GM19463 (cell line): ENCODE results near the gene E2F4.

Source experiments
- ATAC-seq: cut with Tn5 transposase; IDR thresholded peaks from one replicate; pipeline ENCODE4 v1.9.1; 2021; ENCODE audit warnings: mild to moderate bottlenecking, moderate library complexity; ENCODE audit not compliant: unreplicated experiment

E2F4 gene

GRCh38 chr16:67190041-67190440 lies 1.9 kb upstream of the E2F4 start, which contains the start of gene EXOC3L1:
Gene EXOC3L1 (minus strand): TSS chr16:67190136. CDS start chr16:67189676, 460 bp downstream.
- ATAC-seq: no peak

GRCh38 chr16:67190448-67191399 lies 1.2 kb upstream of the E2F4 start:
- no peak for ATAC-seq

- ATAC-seq: no peak
Observed at GRCh38 chr16:67191411-67191994, 452 bp upstream of the E2F4 start.

- ATAC-seq: no peak
Observed at GRCh38 chr16:67192781-67193361, 916 bp downstream of the E2F4 start.

- no peak for ATAC-seq
Observed at GRCh38 chr16:67193536-67193935, 1.6 kb downstream of the E2F4 start.

- ATAC-seq: no peak
Observed at GRCh38 chr16:67194260-67194659, 2.3 kb downstream of the E2F4 start.

- no peak for ATAC-seq
Observed at GRCh38 chr16:67195676-67196075, 3.7 kb downstream of the E2F4 start.

GRCh38 chr16:67196881-67197280 lies 4.9 kb downstream of the E2F4 start:
- no peak for ATAC-seq

- no peak for ATAC-seq
Observed at GRCh38 chr16:67197704-67198103, 5.7 kb downstream of the E2F4 start.

GRCh38 chr16:67198238-67198734 lies 6.3 kb downstream of the E2F4 start:
- ATAC-seq: no peak

- no peak for ATAC-seq
Observed at GRCh38 chr16:67199011-67199807, 7.3 kb downstream of the E2F4 start, which contains the start of gene ELMO3. Gene ELMO3 (plus strand): TSS chr16:67199131. CDS start chr16:67199327, 196 bp downstream.

- ATAC-seq: no peak
Observed at GRCh38 chr16:67199808-67200198, 7.8 kb downstream of the E2F4 start.

- ATAC-seq: no peak
Observed at GRCh38 chr16:67200491-67200890, 8.5 kb downstream of the E2F4 start.

GRCh38 chr16:67201411-67202345 lies 9.7 kb downstream of the E2F4 start:
- no peak for ATAC-seq

- ATAC-seq: no peak
Observed at GRCh38 chr16:67202426-67202825, 10.5 kb downstream of the E2F4 start.

- no peak for ATAC-seq
Observed at GRCh38 chr16:67202956-67203493, 11.1 kb downstream of the E2F4 start.

- no peak for ATAC-seq
Observed at GRCh38 chr16:67204076-67204475, 12.1 kb downstream of the E2F4 start.

- ATAC-seq: no peak
Observed at GRCh38 chr16:67206129-67206837, 14.3 kb downstream of the E2F4 start.

- ATAC-seq: no peak
Observed at GRCh38 chr16:67206838-67207248, 14.9 kb downstream of the E2F4 start.
